ENCODE measurements around the gene ADAMTS10. TPM values are rescaled to one million over a fixed set of nuclear protein-coding genes. Genes with fewer than 3 reads are reported as not detected.
"Not testable (repeated sequence)": the region's sequence is repeated elsewhere in the genome, so short reads cannot be mapped to it uniquely, and the experiment has no call there.

ADAMTS10 gene
- 9.1 TPM for total RNA-seq
- long read RNA-seq, partial matches to known transcripts, result 0 of 4 reads
- long read RNA-seq, other reads (novel, unspliced or antisense), result 4 of 4 reads

DNA sequence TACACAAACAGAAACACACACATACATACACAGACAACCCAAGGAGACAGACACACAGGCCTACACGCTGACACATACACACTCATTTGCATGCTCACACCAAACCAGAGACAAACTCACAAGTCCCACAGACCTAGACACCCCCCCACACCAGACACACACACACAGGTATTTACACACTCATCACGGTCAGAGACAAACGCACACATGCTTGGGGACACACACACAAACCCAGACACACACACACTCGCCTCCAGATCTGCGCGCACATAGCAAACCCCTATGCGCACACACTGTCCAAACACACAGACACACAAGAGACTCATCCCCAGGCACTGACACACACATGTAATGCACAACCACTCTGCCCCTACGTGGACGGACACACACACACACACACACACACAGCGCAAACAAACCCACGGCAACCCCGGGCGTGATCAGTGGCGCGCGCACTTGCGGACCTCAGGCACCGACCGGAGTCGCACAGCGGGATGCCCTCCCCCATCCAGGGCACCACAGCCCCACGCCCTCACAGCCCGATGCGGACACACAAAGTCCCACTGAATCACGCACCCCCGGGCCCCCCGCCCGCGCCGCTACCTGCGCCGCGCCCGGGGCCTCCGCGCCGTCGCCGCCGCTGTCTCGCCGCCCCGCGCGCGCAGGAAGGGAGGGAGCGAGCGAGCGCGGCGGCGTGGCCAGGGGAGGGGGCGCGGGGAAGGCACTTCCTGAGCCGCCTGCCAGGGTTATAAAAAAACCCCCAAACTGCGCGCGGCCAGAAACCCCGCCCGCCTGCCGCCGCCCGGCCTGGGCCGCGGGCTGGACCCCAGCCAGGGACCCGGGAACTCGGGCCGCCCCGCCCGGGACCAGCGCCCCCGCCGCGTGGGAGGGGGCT lies at the start of gene ADAMTS10:
TSS of gene ADAMTS10 (minus strand) at position 675 of the 895 bp plus-strand sequence. CDS start 5,005 bp downstream, outside the sequence.
- peak; percentile 4 for ATAC-seq (ENCODE audit: poor library complexity)
- intact Hi-C loops (cut with DNase I), result no loop called here

DNA sequence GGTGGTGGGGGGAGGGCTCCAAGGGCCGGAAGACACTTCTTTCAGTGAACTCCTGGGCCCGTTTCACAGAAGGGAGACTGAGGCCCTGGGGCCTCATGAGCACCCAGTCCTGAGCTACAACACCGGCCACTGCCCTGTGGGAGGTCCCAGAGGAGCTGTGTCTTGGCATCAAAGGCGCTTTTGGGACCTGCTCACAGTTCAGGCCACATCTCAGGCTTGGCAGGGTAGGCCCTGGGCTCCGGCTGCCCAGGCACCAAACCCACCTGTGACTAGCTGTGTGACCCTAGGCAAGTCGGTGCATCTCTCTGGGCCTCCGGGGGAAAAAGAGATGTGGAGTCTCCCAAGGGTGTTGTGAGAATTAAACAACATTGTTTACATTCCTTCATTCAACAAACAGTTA lies 49.4 kb upstream of the ADAMTS10 start:
- intact Hi-C loops (cut with DNase I), result no loop called here
- no peak for ATAC-seq (ENCODE audit: poor library complexity)
- DNase-seq, result no peak

More for the DNA sequence above, at the start of gene ADAMTS10:
- peak; percentile 65 for DNase-seq

DNA sequence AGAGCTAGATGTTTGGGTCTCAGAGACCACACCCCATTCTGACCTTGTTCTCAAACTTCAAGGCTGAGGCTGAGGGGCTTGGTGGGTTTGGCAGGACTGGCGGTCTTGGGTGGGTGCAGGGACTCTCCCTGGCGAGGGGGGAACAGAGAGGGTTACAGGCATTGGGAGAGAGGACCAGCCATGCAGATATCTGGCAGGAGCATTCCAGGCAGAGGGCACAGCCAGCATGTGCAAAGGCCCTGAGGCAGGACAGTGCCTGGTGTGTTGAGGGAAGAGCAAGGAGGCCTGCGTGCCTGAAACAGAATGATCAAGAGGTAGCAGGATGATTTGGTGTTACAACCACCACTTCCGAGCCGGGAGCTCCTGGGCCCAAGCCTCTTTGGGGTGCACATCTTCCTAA lies 47.4 kb upstream of the ADAMTS10 start:
- DNase-seq (no peak), ATAC-seq (ENCODE audit: poor library complexity) (no peak)
- intact Hi-C loops (cut with DNase I), result no loop called here

DNA sequence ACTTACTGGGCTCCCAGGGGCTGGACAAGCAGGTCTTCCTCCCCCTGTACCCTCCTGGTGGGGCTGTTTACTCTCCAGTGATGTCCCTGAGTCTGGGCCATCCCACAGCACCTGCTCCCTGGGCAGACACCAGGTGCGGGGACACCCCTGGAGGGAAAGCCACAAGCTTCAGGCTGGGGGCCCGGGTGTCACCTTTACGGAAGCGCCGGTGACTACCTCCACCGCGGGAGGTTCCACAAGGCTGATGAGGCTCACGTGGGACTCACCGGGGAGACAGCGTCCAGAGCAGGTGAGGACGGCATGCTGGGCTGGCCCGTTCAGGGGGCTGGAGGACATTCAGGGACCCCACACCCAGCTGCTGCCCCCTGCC lies 44.8 kb upstream of the ADAMTS10 start:
- no peak for ATAC-seq (ENCODE audit: poor library complexity)
- DNase-seq, result no peak
- intact Hi-C loops (cut with DNase I), result loop anchor here (2.0 kb wide), 1 partner anchor 423 kb away; no protein-coding TSS in a partner anchor

DNA sequence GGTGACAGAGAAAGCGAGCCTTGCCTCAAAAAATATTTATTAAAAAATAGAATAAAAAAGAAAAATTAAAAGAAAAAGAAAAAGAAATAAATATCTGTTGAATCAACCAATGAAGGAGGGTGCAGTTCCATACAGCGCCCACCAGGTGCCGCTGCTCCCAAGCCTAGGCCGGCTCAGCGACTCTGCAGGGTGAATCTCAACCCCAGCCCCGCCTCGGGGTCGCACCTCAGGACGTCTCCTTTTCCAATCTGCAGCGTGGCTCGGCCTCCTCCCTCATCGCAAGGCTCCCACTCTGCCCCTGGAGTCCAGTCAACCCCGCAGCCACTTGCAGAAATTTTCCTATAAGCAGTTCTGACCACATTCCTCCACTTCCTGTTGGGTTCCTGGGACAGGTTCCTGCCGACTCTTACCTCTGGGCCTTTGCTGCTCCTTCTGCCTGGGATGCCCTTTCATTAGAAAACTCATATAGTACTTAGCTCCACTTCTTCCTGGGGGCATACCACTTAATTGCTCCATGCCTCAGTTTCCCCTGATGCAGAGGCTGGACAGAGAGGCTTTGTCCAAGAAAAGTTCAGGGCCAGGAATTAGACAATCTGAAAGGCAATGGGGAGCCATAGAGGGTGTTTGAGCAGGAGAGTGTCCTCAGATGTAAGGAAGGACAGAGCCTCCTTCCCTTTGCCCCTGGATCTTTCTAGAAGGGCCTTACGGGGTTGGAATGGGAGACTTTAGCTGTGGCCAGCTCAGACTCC lies 44.2 kb upstream of the ADAMTS10 start:
- ATAC-seq (ENCODE audit: poor library complexity) (peak; percentile 75), DNase-seq (peak; percentile 69)
- intact Hi-C loops (cut with DNase I), result loop anchor here (2.0 kb wide), 1 partner anchor 424 kb away; no protein-coding TSS in a partner anchor

DNA sequence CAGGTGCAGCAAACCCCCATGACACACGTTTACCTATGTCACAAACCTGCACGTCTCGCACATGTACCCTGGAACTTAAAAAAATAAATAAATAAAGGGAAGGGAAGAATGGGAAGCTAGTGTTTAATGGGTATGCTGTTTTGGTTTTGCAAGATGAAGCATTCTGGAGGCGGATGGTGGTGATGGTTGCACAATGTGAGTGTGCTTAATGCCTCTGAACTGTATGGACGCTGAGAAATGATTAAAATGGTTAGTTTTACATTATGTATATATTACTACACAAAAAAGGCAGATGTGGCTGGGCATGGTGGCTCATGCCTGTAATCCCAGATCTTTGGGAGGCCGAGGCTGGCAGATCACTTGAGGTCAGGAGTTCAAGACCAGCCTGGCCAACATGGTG lies 37.7 kb upstream of the ADAMTS10 start:
- intact Hi-C loops (cut with DNase I), result no loop called here
- no peak for DNase-seq
- ATAC-seq (ENCODE audit: poor library complexity), result no peak

DNA sequence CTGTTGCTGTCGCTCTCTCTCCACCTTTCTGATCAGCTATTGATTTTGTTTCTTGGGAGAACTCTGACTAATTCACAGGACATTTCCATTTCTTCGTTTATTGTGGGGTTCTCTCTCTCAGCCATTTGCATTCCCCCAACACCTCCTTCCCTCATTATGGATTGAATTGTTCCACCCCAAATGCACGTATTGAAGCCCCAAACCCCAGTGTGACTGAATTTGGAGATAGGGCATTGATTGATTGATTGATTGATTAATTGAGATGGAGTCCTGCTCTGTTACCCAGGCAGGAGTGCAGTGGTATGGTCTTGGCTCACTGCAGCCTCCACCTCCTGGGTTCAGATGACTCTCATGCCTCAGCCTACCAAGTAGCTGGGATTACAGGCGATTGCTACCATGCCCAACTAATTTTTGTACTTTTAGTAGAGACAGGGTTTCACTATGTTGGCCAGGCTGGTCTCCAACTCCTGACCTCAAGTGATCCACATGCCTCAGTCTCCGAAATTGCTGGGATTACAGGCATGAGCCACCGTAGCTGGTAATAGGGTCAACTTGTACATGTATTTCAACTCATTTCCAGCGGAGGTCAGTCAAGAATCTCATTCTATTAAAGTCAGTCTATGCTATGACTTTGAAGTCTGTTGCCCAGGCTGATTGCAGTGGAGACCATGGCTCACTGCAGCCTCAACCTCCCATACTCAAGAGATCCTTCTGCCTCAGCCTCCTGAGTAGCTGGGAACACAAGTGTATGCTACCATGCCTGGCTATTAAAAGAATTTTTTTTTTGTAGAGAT lies 33.5 kb upstream of the ADAMTS10 start:
- DNase-seq (no peak), ATAC-seq (ENCODE audit: poor library complexity) (no peak)
- intact Hi-C loops (cut with DNase I), result no loop called here

DNA sequence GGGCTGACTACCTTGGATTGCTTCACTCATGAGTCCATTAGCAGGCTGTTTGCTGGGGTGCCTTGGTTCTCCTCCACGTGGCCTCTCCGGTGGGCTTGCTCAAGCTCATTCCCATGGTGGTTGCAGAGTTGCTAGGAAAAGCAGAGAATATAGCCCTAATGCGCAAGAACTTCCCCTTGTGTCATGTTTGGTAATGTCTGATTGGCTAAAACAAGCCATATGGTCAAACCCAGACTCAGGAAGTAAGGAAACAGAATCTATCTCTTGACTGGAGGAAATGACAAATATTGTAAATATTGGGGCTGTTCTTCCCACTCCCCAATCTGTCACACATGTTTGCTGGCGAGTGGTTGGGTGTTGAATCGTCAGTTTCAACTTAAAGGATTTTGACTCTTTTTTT lies 32.0 kb upstream of the ADAMTS10 start:
- intact Hi-C loops (cut with DNase I), result no loop called here
- no peak for DNase-seq

DNA sequence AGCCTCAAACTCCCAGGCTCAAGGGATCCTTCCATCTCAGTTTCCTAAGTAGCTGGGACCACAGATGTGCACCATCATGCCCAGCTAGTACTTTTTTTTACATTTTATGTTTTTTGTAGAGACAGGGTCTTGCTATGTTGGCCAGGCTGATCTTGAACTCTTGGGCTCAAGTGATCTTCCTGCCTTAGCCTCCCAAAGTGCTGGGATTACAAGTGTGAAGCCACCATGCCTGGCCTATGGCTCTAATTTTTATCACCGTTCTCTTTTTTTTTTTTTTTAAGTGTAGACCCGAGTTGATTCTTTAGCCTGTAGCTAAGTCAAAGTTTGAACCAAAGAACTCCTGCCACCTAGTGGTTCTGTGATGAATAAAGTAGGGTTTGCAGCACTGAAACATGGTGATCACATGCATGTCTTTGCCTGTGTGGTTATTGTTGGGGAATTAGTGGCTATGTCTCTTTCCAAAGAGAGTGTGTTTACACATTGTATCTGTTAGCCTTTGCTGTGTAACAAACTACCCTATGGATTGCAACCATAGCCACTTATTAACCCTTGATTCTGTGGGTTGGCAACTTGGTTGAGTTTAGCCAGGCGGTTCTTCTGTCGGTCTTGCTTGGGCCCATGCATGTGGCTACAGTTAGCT lies 31.5 kb upstream of the ADAMTS10 start:
- DNase-seq (no peak), ATAC-seq (ENCODE audit: poor library complexity) (no peak)
- intact Hi-C loops (cut with DNase I), result no loop called here

More for the DNA sequence above, 32.0 kb upstream of the ADAMTS10 start:
- ATAC-seq (ENCODE audit: poor library complexity), result no peak

DNA sequence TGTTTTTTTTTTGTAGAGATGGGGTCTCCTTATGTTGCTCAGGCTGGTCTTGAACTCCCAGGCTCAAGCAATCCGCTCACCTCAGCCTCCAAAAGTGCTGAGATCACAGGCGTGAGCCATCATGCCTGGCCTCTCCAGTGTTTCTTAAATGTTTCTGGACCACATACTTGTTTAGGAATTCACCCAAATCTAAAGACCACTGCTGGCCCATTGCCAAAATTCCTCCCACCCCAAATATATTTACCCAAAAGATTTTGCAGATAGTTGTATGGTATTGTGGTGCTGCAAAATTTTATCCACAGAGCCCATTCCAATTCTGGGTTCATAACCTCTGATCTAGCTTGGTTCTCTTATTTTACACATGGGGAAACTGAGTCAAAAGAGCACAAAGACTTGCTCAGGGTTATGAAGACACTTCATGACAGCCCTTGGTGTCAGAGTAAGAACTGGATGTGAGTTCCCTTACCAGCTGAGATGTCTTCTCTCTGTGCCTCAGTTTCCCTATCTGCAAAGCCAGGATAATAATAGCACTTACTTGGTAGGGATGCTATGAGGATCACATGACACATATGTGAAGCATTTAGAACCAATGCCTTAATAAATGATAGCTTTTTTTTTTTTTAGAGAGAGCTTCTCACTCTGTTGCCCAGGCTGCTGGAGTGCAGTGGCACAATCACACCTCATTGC lies 30.8 kb upstream of the ADAMTS10 start:
- intact Hi-C loops (cut with DNase I), result no loop called here
- ATAC-seq (ENCODE audit: poor library complexity) (no peak), DNase-seq (no peak)

DNA sequence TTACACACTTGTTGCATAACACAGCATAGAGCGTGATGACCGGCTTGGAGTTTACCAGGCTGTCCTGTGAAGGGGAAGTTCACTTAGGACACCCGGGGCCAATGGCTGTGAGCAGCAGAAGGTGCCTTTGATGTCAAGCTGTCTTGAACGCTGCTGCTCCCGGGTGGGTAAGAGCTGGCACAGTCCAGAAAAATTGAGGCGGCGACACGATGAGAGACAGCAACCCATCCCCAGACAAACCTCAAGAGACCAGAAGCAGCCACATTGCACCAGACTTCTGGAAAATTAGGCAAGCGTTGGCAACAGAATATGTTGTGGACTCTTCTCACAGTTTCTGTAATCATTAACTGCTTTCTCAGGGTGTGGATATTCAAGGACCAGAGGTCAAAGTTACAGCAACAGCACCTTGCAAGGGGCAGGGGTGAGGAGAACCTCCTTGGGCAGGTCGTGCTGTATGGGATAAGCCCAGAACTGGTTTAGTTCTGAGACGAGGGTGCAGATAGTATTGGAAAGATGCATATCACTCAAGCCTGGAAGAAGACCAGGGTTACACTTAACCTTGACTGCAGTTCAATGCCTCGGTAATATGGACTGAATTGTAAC lies 30.0 kb upstream of the ADAMTS10 start:
- intact Hi-C loops (cut with DNase I), result no loop called here

DNA sequence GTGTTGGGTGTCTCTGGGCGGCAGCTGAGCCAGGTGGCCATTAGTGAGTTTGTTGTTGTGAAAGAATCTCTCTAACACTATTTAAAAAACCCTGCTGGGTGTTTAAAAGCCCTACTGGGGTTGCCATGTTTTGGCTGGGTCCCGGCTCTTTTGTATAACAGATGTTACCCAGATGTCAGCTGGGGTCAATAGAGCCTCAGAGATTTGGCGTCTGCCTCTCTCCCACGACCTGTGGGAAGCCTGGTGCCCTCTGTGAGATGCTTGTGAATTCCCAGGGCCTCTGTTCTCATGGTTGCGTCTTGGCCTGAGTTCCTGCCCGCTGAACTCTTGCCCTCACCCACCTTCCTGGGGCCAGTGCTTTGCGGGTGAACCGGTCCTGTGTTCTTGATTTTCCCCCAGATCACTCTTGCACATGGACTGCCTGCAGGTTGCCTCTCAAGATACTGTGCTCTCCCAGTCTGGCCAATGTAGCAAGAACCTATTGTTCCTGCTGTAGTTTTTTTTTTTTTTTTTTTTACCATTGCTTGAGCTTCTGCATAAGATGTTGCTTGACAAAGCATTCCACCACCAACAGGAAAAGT lies 29.4 kb upstream of the ADAMTS10 start:
- intact Hi-C loops (cut with DNase I), result no loop called here
- DNase-seq (no peak), ATAC-seq (ENCODE audit: poor library complexity) (no peak)

More for the DNA sequence above, 30.0 kb upstream of the ADAMTS10 start:
- ATAC-seq (ENCODE audit: poor library complexity) (peak; percentile 74), DNase-seq (peak; percentile 64)

DNA sequence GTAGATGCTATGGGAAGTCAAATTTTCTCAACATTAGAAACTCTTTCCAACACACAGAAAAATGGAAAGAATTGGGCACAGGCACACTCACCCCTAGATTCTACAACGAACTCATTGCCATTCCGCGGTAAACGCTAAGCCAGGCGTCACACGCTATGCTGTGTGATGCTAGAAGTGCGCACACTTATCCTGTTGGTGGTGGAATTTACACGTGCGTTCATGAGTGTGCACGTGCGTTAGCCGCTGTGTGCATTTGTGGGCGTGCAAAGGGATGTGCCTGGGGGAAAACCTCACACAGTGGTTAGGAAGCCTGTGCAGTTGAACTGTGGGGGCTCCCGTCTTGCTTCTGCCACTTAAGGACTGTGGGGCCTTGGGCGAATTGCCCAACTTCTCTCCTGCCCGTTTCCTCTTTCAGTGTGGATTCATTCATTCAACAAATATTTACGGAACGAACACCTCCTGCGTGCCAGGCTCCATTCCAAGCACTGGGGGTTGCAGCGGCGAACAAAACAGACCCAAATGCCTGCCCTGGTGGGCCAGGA lies 27.6 kb upstream of the ADAMTS10 start:
- peak; percentile 61 for DNase-seq
- intact Hi-C loops (cut with DNase I), result no loop called here
- ATAC-seq (ENCODE audit: poor library complexity), result no peak

DNA sequence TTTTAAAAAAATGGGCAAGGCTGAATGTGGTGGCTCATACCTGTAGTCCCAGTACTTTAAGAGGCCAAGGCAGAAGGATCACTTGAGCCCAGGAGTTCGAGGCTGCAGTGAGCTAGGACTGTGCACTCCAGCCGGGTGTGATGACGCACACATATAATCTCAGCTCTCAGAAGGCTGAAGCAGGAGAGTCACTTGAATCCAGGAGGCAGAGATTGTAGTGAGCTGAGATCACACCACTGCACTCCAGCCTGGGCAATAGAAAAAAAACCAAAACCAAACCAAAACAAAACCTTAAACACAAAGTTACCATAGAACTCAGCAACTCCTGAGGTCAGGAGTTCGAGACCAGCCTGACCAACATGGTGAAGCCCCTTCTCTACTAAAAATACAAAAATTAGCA lies 26.6 kb upstream of the ADAMTS10 start:
- DNase-seq; ATAC-seq (ENCODE audit: poor library complexity); intact Hi-C loops (cut with DNase I): not testable (repeated sequence)

DNA sequence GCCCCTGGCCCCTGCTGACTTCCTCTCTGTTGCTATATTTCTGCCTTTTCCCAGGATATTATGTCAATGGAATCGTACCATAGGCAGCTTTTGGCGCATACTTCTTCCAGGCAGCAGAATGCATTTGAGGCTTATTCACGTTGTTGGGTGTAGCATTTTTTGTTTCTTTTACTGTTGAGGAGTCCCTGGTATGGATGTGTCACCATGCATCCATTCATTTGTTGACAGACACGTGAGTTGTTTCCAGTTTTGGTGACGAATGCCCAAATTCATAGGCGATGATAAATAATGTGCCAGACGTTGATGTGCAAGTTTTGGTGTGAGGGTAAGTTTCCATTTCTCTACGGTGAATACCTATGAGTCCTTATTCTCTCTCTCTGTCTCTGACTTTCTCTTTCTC lies 24.9 kb upstream of the ADAMTS10 start:
- intact Hi-C loops (cut with DNase I), result no loop called here
- DNase-seq (no peak), ATAC-seq (ENCODE audit: poor library complexity) (no peak)

DNA sequence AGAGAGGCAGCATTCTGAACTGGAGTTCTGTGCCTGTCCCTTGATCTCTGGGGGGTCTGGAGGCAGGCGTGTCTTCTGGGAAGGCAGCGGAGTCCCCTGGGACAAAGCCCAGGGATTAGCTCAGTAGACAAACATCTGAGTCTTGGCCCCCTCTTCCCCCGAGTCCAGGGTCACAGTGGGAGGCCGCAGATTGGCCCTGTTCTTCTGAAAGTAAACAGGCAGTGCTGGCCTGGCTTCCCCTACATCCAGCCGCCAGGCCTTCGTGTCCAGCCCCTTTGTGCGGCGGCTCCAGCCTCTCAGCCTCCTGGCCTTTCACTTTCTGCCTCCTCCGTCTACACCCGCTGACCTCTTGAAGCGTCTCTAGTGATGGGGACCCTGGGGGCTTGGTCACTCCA lies 20.9 kb upstream of the ADAMTS10 start:
- DNase-seq, result no peak
- no peak for ATAC-seq (ENCODE audit: poor library complexity)
- intact Hi-C loops (cut with DNase I), result no loop called here
